Esophagus (tissue), 2 donors: ENCODE results near the gene SNX2. TPM values are rescaled to one million over a fixed set of nuclear protein-coding genes. Genes with fewer than 3 reads are reported as not detected.
A peak's percentile ranks its signal among the peaks of the same experiment; 100 is the strongest.
"Not testable (repeated sequence)": the region's sequence is repeated elsewhere in the genome, so short reads cannot be mapped to it uniquely, and the experiment has no call there.

ENCODE experiments used
- H3K27ac ChIP-seq, 2 donors: one replicate each; pipeline ENCODE4 v1.5.1; 2013; ENCODE audit warnings: low read depth in 2 of 2, mild to moderate bottlenecking in 2 of 2, inconsistent platforms in 1 of 2, low read length in 1 of 2, moderate library complexity in 1 of 2
- H3K27me3 ChIP-seq, 2 donors: one replicate each; pipeline ENCODE4 v1.6.1; 2013; ENCODE audit warnings: low read length in 2 of 2, control low read depth in 1 of 2, mild to moderate bottlenecking in 1 of 2; ENCODE audit not compliant: insufficient read depth in 2 of 2, control insufficient read depth in 1 of 2
- H3K36me3 ChIP-seq, 2 donors: one replicate each; pipeline ENCODE4 v1.6.1; 2013; ENCODE audit warnings: low read length in 1 of 2; ENCODE audit not compliant: control insufficient read depth in 2 of 2, insufficient read depth in 2 of 2
- H3K4me1 ChIP-seq, 2 donors: one replicate each; pipeline ENCODE4 v1.6.1; 2013; ENCODE audit warnings: low read length in 1 of 2; ENCODE audit not compliant: control insufficient read depth in 2 of 2, insufficient read depth in 2 of 2
- H3K4me3 ChIP-seq, 2 donors: one replicate each; pipeline ENCODE4 v1.5.1; 2013; ENCODE audit warnings: low read length in 2 of 2, mild to moderate bottlenecking in 2 of 2, low read depth in 1 of 2, moderate library complexity in 1 of 2
- H3K9me3 ChIP-seq, 2 donors: one replicate each; pipeline ENCODE4 v1.6.1; 2013; ENCODE audit warnings: mild to moderate bottlenecking in 2 of 2, low read depth in 1 of 2, low read length in 1 of 2, moderate library complexity in 1 of 2; ENCODE audit not compliant: control insufficient read depth in 2 of 2, insufficient read depth in 1 of 2
- WGBS, 2 donors: extraction: QIAGEN DNeasy Blood & Tissue Kit; methylation state at CpG; one replicate each; pipeline ENCODE4 v1.1.7; 2013; 5-methylcytosine and 5-hydroxymethylcytosine counted together
- polyA plus RNA-seq, 2 donors: library from polyadenylated mRNA; stranded (reverse); fragments of 200-250 nt; gene quantifications; one replicate each; pipeline ENCODE4 v1.2.3, GENCODE V29; 2013
- donor health status: healthy with polysubstance abuse.
- donor health status: Bipolar disorder and iron deficiency.

SNX2 gene
- polyA plus RNA-seq, 2 donors: 21.6 to 34.9 TPM

DNA sequence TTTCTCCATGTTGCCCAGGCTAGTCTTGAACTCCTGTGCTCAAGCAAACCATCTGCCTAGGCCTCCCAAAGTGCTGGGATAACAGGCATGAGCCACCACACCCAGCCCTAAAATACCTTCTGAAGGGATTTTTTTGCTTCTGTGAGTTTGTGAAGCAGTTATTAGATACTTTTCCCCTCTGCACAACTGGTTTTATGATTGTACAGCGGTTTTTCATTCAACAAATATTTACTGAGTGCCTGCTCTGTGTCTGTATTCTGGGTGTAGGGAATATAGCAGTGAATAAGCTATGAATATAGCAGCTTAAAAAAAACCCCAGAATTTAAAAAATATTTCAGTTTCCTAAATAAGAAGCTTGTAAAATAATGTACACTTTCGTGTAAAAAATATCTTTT lies 72.8 kb downstream of the SNX2 start:
- H3K27ac ChIP-seq: peak overlapping the region in 1 of 2 donors; percentile 45
- H3K27me3 ChIP-seq: no peaks in the 10 kb centered on the region

DNA sequence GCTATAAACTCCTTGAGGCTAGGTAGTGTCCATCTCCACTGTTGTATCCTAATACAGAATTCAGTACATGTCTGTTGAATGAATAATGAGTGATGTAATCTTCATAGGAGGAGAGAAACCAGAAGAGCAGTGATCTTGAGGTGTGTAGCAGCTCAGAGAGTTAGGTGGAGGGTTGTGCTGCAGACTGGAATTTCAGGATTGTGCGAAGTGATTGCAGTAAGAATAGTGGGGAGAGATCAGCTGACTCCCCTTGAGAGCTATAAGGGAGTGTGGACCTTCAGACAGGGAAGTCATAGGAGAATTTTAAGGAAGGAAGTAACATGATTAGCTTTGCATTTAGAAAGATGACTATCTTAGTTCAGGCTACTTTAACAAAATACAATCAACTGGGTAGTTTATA lies 74.9 kb downstream of the SNX2 start:
- 59 to 73% methylated on average over 1 of the region's 1 CpG for WGBS, 2 donors

More for the DNA sequence above, 72.8 kb downstream of the SNX2 start:
- 82 to 93% methylated on average over 2 of the region's 2 CpGs for WGBS, 2 donors
- Histone ChIP-seq H3K4me1 (peaks cover 0 to 4% of the 10 kb centered on the region in 2 donors), H3K36me3 (no peaks in the 10 kb centered on the region), H3K4me3 (no peak overlapping the region), H3K9me3 (no peaks in the 10 kb centered on the region)

DNA sequence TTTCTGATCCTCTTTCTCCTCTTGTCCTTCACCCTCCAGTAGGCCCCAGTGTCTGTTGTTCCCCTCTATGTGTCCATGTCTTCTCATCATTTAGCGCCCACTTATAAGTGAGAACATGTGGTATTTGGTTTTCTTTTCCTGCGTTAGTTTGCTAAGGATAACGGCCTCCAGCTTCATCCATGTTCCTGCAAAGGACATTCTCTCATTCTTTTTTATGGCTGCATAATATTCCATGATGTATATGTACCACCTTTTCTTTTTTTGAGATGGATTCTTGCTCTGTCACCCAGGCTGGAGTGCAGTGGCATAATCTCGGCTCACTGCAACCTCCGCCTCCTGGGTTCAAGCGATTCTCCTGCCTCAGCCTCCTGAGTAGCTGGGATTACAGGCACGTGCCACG lies 82.7 kb downstream of the SNX2 start:
- H3K4me3 ChIP-seq, H3K36me3 ChIP-seq, H3K9me3 ChIP-seq, H3K27ac ChIP-seq, H3K4me1 ChIP-seq, H3K27me3 ChIP-seq: not testable (repeated sequence)
- WGBS, 2 donors: 93 to 95% methylated on average over 8 of the region's 8 CpGs

More for the DNA sequence above, 74.9 kb downstream of the SNX2 start:
- no peak overlapping the region for H3K4me3 ChIP-seq
- H3K36me3 ChIP-seq: no peaks in the 10 kb centered on the region
- no peaks in the 10 kb centered on the region for H3K27me3 ChIP-seq
- H3K9me3 ChIP-seq: no peaks in the 10 kb centered on the region
- peaks cover 0 to 2% of the 10 kb centered on the region in 2 donors for H3K4me1 ChIP-seq
- peak overlapping the region; percentile 44 to 63 for H3K27ac ChIP-seq

DNA sequence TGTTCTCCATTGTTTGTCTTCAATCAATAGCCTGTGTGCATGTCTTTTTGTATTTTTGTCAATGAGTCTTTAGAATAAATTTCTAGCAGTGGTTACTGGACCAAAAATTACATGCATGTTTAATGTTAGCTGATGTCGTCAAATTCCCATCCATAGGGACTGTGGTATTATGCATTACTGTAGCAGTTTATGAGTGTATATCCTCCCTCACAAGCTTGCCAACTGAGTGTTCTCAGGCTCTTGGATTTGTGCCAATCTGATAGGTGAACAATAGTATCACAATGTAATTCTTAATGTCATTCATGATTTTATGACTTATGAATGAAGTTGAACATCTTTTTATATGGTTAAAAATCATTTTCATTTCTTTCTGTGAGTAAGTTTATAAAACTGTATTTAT lies 83.6 kb downstream of the SNX2 start:
- no peaks in the 10 kb centered on the region for H3K36me3 ChIP-seq
- no peak overlapping the region for H3K27ac ChIP-seq
- 65 to 78% methylated on average over 1 of the region's 1 CpG for WGBS, 2 donors
- no peaks in the 10 kb centered on the region for H3K9me3 ChIP-seq
- no peak overlapping the region for H3K4me3 ChIP-seq
- H3K4me1 ChIP-seq: no peaks in the 10 kb centered on the region
- H3K27me3 ChIP-seq: no peaks in the 10 kb centered on the region

DNA sequence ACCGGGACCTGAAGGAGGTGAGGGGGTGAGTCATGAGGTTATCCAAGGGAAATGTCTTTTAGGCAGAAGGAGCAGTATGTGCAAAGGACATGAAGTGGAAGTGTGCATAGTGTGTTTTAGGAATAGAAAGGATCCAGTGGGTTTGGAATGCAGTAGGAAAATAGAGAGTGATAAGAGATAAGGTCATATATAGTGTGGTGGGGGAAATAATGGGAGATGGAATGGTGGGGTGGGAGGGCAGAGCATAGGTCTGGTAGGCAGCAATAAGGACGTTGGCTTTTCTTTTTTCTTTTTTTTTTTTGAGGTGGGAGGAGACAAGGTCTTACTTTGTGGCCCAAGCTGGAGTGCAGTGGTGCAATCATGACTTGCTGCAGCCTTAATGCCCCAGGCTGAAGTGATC lies 88.4 kb downstream of the SNX2 start:
- no peak overlapping the region for H3K4me3 ChIP-seq
- 65 to 69% methylated on average over 2 of the region's 2 CpGs for WGBS, 2 donors
- no peaks in the 10 kb centered on the region for H3K4me1 ChIP-seq
- H3K27me3 ChIP-seq: no peaks in the 10 kb centered on the region
- H3K27ac ChIP-seq: no peak overlapping the region
- H3K36me3 ChIP-seq: peaks cover 0 to 4% of the 10 kb centered on the region in 2 donors
- no peaks in the 10 kb centered on the region for H3K9me3 ChIP-seq

DNA sequence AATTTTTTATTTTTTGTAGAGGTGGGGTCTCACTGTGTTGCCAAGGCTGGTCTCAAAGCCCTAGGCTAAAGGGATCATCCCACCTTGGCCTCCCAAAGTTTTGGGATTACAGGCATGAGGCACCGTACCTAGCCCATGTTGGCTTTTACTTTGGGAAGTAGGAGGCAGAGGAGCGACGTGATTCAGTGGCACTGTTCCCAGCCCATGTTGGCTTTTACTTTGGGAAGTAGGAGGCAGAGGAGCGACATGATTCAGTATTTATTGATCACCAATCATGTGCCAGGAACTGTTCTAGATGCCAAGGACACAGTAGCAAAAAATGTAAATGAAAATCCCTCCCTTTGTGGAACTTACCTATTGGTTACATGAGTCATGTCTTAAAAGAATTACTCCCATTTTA lies 88.8 kb downstream of the SNX2 start:
- Histone ChIP-seq H3K4me3 (no peak overlapping the region), H3K36me3 (peaks cover 2 to 4% of the 10 kb centered on the region in 2 donors), H3K9me3 (no peaks in the 10 kb centered on the region), H3K27me3 (no peaks in the 10 kb centered on the region), H3K4me1 (no peaks in the 10 kb centered on the region), H3K27ac (no peak overlapping the region)
- 93% methylated on average over 4 of the region's 4 CpGs for WGBS, 2 donors

DNA sequence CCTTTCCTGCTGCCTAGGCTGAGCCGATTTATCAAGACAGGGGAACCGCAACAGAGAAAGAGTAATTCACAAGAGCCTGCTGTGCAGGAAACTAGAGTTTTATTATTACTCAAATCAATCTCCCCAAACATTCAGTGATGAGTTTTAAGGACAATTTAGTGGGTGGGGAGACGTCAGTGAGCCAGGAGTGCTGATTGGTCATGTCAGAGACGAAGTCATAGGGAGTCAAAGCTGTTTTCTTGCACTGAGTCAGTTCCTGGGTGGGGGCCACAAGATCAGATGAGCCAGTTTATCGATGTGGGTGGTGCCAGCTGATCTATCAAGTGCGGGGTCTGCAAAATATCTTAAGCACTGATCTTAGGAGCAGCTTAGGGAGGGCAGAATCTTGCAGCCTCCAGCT lies 89.5 kb downstream of the SNX2 start:
- no peaks in the 10 kb centered on the region for H3K4me1 ChIP-seq
- no peaks in the 10 kb centered on the region for H3K27me3 ChIP-seq
- no peak overlapping the region for H3K4me3 ChIP-seq
- no peaks in the 10 kb centered on the region for H3K9me3 ChIP-seq
- 85 to 86% methylated on average over 6 of the region's 6 CpGs for WGBS, 2 donors
- H3K36me3 ChIP-seq: peaks cover 2 to 4% of the 10 kb centered on the region in 2 donors
- H3K27ac ChIP-seq: no peak overlapping the region

DNA sequence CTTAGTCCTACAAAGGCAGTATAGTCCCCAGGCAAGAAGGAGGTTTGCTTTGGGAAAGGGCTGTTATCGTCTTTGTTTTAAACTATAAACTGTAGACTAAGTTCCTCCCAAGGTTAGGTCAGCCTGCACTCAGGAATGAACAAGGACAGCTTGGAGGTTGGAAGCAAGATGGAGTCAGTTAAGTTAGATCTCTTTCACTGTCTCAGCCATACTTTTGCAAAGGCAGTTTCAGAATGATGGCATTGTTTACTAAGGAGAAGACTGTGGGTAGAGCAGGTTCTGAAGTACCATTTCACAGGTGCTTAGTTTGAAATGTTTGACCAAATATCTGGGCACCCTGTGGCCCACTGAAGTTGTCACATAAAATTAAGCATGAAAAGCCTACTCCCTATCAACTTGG lies 90.0 kb downstream of the SNX2 start:
- WGBS, 2 donors: 93 to 95% methylated on average over 1 of the region's 1 CpG
- Histone ChIP-seq H3K27ac (no peak overlapping the region), H3K4me3 (no peak overlapping the region), H3K9me3 (no peaks in the 10 kb centered on the region), H3K27me3 (no peaks in the 10 kb centered on the region), H3K4me1 (no peaks in the 10 kb centered on the region), H3K36me3 (peaks cover 2 to 4% of the 10 kb centered on the region in 2 donors)

DNA sequence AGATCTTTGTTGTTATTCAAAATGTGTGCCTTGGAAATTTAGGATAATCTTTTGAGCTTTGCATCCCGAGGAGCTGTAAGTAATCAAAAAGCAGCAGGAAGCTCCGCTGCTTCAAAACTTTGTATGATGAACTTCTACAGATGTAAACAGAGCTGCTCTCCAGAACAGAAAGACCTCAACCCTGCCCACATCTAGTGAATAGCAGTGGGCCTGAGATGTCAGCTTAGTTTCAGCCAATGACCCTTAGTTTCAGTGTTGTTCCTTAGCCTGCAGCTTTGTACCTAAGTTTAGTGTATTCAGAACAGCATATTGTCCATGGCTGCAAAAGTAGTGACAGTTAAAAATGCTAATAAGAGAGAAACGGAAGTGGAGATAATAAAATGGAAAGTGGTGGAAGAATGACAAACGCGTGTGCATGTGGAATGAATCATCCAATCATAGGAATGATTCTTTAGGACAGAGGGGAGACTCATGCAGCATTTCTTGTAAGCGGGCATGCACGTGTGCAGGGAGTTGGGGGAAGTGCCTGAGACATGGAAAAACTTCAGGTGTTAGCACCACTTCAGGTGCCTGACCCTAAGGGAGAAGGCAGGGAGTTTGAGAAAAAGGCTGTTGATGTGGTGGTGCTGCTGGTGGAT lies 95.5 kb downstream of the SNX2 start:
- H3K4me1 ChIP-seq: peaks cover 0 to 3% of the 10 kb centered on the region in 2 donors
- no peaks in the 10 kb centered on the region for H3K9me3 ChIP-seq
- H3K36me3 ChIP-seq: peaks cover 2 to 4% of the 10 kb centered on the region in 2 donors
- no peak overlapping the region for H3K4me3 ChIP-seq
- no peak overlapping the region for H3K27ac ChIP-seq
- no peaks in the 10 kb centered on the region for H3K27me3 ChIP-seq
- 78 to 86% methylated on average over 7 of the region's 7 CpGs for WGBS, 2 donors

DNA sequence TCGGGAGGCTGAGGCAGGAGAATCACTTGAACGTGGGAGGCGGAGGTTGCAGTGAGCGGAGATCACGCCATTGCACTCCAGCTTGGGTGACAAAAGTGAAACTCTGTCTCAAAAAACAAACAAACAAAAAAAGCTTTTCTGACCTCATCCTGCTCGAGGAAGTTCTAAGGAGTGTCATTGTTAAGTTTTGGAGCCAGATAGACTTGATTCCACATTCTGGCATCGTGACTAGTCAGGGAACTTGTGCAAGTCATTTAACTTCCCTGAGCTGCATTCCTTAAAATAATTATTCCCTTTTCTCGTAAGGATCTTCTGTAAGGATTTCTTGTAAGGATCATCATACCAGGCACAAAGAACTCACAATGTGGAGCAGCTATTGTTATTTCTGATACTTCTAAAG lies 96.8 kb downstream of the SNX2 start:
- Histone ChIP-seq H3K4me1 (peaks cover 0 to 3% of the 10 kb centered on the region in 2 donors), H3K36me3 (peaks cover 2 to 4% of the 10 kb centered on the region in 2 donors), H3K4me3 (no peak overlapping the region), H3K27ac (peak overlapping the region in 1 of 2 donors; percentile 42), H3K27me3 (no peaks in the 10 kb centered on the region), H3K9me3 (no peaks in the 10 kb centered on the region)
- 76 to 85% methylated on average over 8 of the region's 8 CpGs for WGBS, 2 donors
